Cardiac atrium fibroblast (primary cell): Measurements from ENCODE around the gene RASGEF1B. TPM values are rescaled to one million over a fixed set of nuclear protein-coding genes. Genes with fewer than 3 reads are reported as not detected.

ENCODE experiments used
- total RNA-seq: library from RNA; depleted of rRNA; stranded (reverse); fragments of >200 nt; gene quantifications from 2 replicates; pipeline ENCODE4 v1.2.3, GENCODE V29; 2015

RASGEF1B gene
- total RNA-seq, result 0.36 and 1.1 TPM in 2 replicates

DNA sequence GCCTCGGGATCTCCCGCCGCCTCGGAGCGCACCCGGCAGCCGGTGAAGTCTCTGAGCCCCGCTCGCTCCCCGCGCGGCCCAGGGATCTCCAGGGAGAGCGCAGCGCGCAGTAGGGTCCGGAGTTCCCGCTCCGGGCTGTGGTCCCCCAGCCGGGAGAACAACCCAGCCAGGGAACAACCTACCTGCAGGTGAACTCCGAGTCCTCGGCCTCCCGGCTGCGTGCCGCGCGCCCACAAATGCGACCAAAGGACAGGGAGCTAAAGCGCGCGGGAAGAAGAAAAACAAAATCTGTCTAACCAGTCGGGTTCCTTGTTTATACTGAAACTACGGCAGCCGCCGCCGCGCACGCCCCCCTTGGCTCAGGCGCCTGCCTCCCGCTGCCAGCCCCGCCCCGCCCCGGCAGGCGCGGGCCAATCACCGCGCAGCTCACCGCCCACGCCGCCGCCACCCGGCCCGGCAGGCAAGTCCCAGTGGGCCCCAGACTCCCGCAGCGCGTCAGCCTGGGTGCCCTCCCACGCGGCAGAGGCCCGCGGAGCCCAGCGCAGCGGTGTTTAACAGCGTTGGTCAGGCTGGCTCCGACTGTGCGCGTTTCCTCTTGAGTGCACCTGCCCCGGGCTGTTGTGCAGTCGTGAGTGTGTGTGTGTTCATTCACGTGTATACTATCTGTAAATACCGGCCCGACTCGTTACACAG lies at the start of gene RASGEF1B:
RASGEF1B (minus strand) TSS at position 320 of the 693 bp plus-strand sequence. CDS start 12,399 bp downstream, outside the sequence.

